Activated CD8-positive, alpha-beta memory T cell treated with anti-CD3 and anti-CD28 coated beads, Interleukin-2, amount 50 U/mL, for 48 hours (primary cell): ENCODE results near the gene SH3GL1.
A peak's percentile ranks its signal among the peaks of the same experiment; 100 is the strongest.

Experiments used
- DNase-seq: peaks from one replicate; pipeline ENCODE4 v3.0.0-alpha.2; 2020

Gene SH3GL1

DNA sequence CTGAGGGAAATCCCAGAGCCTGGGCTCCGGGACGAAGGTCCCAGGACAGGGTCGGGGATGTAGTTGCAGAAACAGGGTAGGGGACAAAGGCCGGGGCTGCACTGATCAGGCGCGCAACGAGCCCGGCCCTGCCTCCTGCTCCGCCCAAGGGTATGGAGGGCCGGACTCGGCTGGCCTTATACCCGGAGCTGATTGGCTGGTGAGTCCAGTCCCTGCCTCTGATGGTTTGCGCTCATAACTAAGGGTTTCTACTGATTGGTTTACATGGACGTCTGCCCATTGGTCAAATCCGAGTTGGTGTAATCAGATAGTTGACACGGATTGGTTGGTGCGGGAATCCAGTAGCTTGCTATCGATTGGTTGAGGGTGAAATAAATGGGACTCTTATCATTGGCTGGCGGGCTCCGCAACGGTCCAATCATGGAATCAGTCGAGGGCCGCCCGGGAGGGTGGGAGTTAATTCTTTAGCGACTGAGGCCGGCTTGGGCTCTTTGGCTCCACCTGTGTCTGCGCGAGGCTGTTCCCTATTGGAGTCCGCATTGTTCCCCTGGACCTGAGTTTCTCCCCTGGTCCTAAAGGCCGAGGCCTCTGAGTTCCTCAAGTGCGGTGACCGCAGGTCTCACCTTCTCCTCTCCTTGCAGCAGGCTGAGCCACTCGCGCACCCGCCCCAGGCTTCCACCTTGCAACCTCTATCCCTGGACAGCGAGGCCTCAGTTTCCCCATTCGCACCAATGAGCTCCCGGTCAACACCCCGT is 57.6 kb downstream of the SH3GL1 start:
- DNase-seq, result peak; percentile 92

GRCh38 chr19:4342314-4342614 is 58.1 kb downstream of the SH3GL1 start:
- DNase-seq, result no peak

DNA sequence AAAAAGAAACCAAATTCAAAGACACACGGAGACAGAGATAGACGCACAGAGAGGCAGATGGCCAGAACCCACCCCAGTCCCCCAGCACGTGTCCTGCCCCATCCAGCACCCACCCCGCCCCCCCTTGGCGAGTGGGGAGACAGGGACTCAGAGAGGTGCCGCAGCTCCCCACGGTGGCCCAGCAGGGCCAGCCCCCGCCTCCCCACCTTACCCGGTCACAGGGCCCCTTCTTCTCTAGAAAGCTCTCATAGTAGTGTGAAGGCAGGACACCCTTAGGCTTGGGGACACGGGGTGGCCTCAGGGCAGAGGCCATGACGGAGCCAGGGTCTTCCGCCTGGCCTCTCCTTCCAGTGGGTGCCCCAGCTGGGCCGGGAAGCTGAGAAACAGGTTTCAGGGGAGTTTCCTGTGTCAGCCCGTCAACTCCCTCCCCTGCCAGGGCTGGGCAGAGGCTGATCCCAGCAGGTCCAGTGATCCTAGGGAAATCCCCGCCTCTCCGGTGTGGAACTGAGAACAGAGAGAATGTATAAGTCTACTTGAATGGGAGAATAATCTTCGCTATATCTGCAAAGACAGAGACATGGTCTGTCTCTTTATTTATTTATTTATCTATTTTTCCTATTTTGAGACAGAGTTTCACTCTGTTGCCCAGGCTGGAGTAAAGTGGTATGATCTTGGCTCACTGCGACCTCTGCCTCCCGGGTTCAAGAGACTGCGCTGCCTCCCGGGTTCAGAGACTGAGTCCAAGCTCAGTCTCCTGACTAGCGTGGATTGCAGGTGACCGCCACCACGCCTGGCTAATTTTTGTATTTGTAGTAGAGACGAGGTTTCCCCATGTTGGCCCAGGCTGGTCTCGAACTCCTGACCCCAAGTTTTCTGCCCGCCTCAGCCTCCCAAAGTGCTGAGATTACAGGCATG is 61.6 kb downstream of the SH3GL1 start, which contains the start of gene STAP2:
STAP2 (minus strand) TSS at position 387 of the 915 bp plus-strand sequence; CDS start at position 313, 74 bp downstream.
- DNase-seq, result no peak

DNA sequence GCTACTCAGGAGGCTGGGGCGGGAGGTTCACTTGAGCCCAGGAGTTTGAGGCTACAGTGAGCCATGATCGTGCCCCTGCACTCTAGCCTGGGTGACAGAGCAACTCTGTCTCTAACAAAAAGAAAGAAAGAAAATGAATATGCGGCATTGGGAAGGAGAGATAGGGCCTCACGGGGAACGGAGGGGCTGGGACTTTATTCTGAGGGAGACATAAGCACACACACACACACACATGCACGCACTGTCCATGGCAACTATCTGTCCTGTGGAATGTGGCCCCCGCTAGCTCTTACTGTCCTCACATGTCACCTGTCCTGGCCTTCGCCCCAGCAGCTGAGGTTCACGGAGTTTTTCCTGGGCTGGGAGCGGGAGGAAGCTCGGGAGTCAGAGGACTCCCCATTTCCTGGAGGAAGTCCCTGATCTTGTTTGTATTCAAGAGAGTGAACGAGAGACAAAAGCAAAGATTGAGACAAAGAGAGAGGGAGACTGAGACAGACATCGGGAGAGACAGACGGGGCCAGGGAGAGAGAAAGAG is 62.4 kb downstream of the SH3GL1 start:
- no peak for DNase-seq

DNA sequence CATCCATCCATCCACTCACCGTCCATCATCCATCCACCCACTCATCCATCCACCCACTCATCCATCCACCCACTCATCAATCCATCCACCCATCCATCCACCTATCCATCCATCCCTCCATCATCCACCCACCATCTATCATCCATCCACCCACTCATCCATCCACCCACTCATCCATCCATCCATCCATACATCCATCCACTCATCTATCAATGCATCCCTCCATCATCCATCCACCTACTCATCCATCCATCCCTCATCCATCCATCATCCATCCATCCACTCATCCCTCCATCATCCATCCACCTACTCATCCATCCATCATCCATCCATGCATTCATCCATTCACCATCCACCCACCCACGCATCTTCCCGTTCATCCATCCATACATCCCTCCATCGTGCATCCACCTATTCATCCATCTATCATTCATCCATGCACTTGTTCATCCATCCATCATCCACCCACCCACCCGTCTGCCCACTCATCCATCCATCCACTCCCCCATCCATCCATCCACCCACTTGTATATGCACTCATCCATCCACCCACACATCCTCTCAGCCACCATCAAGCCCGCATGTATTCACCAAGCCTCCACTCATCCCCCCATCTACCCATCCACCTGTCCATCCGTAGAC is 65.3 kb downstream of the SH3GL1 start:
- no peak for DNase-seq

GRCh38 chr19:4329858-4330257 is 70.5 kb downstream of the SH3GL1 start:
- no peak for DNase-seq

GRCh38 chr19:4328991-4329681 is 71.2 kb downstream of the SH3GL1 start:
- DNase-seq, result peak; percentile 85

GRCh38 chr19:4328243-4328990 is 71.9 kb downstream of the SH3GL1 start:
- peak; percentile 100 for DNase-seq

DNA sequence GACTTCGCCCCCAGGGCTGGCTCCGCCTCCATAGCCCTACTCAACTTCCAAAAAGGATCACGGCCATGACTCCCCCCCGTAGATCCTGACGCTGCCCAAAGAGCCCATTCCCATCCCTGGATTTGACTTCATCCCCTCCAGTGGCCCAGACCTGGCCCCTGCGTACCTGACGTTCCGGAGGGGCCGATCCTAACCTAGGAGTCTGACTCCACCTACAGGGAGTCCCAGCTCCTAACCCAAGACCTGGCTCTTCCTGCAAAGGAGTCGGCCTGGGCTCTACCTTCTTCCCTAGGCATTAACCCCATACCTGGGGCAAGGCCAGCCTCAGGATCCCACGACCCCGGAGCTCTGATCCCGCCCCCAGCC is 72.5 kb downstream of the SH3GL1 start:
- DNase-seq, result no peak

DNA sequence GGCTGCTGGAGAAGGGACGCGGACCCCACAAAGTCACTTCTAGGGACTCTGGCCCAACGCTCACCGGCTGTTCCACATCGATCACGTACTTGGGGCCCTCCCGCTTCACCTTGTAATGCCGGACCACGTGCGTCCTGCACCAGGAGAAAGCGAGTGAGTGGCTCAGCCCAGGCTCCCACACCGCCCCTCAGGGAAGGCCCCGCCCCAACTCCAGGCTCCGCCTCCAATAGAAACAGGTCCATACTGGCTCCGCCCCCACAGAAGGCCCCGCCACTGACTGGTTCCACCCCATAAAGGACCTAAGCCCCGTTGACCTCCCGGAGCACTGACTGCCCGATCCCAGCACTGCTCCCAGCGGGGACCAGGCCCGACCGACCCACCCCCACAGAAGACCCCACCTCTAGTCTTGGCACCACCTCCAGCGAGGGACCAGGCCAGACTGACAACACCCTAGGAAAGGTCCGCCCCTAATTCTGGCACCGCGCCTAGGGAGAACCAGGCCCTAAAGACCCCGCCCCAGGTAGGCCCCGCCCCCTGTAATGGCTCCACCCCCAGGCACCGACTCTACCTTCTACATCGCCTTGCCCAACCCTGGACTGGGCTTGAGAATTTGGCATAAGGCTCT is 73.0 kb downstream of the SH3GL1 start:
- DNase-seq, result peak; percentile 91

GRCh38 chr19:4326837-4327251 is 73.5 kb downstream of the SH3GL1 start:
- no peak for DNase-seq

DNA sequence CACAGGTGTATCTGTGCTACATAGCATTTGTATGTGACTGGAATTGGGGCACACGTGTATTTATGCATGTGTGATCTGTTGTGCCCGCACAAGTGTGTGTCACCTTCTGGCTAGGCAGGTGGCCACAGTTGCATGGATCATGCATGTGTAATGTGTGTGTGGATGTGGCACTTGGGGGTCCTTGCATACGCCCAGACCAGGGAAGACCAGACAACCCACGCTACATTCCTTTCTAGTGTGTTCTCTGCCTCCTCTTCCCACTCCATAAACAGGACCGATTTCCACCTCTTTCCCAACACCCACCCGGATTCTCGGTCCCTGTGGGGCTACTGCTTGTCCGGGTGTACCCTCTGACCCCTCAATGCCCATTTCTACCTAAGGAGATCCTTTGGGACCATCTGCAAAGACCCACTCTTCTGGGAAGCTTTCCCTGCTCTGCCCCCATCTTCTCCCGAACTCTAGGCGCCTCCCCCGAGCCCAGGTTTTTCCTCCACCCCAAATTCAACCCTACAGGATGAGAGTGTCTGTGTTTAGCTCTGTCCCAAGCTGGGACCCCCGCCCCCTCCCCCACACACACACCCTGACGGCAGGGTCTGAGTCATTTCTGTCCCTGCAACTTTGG is 74.0 kb downstream of the SH3GL1 start:
- DNase-seq, result no peak

DNA sequence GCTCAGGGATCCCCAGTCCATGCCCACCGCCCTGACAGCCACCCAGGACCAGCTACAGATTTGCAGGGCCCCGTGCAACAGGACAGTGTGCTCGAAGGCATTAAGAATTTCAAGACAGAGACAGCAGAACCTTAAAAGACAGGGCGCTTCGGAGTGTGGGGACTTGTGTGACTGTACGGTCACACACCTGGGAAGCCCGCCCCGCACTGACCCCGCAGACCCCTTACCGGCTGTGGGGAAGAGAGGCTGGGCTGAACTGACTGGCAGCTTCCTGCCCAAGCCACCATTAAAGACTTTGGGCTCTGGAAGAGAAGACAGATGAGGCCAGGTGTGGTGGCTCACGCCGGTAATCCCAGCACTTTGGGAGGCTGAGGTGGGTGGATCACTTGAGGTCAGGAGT is 76.1 kb downstream of the SH3GL1 start:
- DNase-seq, result no peak

DNA sequence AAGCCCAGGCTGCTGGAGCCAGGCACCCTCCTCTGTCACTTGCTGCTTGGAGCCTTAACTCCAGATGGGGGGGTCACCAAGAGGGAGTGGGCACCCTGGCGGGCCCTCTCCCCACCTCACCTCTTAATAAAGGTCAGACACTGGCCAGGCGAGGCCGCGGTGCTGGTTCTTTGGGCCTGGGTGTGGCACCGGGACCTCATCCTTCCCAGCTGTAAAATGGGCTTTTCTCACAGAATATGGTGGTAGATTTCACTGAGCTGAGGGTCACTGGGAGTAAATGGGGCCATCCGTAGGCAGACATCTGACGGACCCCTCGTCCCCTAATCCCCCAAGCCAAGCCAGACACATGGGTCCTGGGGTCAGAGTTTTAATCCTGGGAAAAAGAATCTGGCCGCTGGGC is 76.7 kb downstream of the SH3GL1 start:
- DNase-seq, result no peak

DNA sequence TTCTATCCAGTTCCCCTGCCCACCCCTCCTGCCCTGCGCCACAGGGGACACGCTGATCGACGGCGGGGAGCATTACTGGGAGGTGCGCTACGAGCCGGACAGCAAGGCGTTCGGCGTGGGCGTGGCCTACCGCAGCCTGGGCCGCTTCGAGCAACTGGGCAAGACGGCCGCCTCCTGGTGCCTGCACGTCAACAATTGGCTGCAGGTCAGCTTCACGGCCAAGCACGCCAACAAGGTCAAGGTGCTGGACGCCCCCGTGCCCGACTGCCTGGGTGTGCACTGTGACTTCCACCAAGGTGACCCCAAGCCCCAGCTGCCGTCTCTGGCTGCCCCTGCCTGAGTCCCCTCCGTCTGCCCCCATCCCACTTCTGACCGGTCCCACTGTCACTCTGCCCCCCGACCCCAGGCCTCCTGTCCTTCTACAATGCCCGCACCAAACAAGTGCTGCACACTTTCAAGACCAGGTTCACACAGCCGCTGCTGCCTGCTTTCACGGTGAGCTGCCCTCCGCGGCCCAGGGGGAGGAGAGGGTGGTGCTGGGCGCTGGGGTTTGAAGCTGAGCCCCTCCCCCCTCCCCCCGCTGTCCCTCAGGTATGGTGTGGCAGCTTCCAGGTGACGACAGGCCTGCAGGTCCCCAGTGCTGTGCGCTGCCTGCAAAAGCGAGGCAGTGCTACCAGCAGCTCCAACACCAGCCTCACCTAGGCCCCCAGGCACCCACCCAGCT is 77.2 kb downstream of the SH3GL1 start:
- DNase-seq, result no peak

GRCh38 chr19:4320419-4320818 is 79.9 kb downstream of the SH3GL1 start:
- DNase-seq, result no peak

- no peak for DNase-seq
These were observed 81.2 kb downstream of the SH3GL1 start for GRCh38 chr19:4319067-4319718.

DNA sequence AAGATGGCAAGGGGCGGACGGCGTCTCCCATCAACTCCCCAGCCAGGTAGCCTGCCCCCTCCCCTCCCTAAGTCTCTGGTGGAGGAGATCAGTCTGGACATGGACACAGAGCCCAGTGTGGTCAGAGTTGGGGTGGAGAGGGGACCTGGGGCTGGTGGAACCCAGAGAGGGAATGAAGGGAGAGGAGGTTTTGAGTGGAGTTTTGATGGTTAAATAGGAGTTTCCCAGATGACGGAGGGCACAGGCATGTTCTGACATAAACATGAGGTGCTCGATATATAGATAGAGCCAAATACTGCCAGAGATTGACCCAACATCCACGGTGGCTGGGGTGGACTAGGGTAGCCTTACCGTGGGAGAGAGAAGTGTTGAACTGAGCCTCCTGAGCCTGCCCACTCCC is 81.9 kb downstream of the SH3GL1 start:
- DNase-seq, result no peak

DNA sequence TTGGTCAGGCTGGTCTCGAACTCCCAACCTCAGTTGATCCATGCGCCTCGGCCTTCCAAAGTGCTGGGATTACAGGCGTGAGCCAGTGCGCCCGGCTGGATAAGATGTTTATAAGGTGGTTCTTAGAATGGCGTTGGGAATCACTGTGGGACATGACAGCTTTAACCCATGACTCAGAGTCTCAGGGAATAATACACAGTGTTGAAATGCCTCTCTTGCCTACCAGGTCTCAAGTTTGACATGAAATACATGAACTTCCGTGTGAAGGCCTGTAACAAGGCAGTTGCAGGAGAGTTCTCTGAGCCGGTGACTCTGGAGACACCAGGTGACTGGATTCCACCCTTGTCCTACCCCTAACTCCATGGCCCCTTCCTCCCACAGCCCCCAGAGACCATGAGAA is 83.4 kb downstream of the SH3GL1 start:
- no peak for DNase-seq
